NCI-H82 treated with DMSO at 0.1 percent for 48 hours (cell line): ENCODE measurements around the gene PCK1.

ENCODE experiments used
- DNase-seq: peaks from one replicate; lab custom pipeline; 2025; ENCODE audit not compliant: unreplicated experiment; lab: John Stamatoyannopoulos, UW

The PCK1 gene

DNA sequence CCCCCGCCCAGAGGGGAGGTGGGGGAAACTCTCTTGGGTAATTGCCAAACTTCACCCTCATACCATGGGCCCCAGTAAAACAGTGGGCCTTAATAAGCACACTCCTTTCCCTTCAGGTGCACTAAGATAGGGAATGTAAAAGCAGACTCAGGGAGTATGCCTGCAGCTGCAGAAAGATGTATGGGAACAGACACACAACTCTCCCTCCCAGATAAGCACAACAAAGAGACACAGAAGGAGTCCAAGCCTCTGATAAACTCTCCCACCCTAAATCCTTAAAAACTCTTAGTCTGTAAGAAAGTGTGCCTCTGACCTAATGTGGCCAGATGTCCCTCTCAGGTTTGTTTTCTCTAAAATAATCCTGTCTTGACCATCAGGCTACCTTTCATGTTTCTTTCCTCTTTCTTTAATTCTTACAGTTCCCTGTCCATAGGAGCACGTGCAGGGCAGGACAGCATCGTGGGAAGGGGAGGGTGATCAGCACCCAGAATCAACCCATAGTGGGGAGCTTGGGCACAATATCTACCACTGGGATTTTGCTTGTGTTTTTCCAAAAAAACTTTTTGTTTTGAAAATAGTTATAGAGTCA is 24.7 kb upstream of the PCK1 start:
- DNase-seq = no peak

DNA sequence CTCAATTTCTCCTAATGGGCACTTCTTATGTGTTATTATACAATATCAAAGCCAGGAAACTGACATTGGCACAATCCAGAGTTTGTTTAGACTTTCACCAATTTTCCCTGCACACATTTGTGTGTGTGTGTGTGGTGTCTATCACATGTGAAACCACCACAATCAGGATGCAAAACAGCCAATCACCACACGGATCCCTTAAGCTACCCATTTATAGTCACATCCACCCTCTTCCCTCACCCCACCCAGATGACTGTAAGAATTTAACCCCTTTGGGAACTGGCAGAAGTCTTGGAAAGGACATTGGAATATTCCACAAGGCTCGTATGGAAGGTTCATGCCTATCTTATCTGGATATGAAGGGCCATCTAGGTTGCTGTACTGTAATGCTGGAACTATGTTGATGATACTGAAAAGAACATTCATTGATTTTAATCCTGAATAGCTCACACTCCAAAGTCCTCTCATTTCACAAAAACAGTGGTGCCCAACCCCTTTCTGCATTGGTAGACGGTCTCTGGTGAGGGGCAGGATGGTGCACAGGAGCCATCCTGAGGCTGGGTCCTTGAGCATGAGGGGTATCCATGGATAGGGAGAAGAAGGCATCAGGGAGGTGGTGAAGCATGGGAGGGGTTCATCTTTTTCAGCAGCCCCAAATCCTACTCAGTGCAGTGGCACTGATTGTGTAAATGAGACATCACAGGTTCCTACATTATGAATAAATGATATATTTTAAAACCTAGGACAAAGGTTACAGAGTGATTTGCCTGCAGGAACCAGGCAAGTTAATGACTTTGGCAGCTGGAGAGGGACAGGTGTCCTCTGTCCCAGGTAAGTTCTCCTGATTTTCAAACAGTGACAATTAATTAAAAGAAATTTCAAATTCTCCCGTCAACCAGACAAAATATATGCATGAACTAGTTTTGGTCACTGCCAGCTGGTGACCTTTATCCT is 23.9 kb upstream of the PCK1 start:
- no peak for DNase-seq

GRCh38 chr20:57537822-57538221 is 23.1 kb upstream of the PCK1 start:
- no peak for DNase-seq

- DNase-seq = no peak
Measured at GRCh38 chr20:57539889-57540288, 21.0 kb upstream of the PCK1 start.

- DNase-seq = peak; percentile 36
Measured at GRCh38 chr20:57540890-57541580, 19.9 kb upstream of the PCK1 start.

DNA sequence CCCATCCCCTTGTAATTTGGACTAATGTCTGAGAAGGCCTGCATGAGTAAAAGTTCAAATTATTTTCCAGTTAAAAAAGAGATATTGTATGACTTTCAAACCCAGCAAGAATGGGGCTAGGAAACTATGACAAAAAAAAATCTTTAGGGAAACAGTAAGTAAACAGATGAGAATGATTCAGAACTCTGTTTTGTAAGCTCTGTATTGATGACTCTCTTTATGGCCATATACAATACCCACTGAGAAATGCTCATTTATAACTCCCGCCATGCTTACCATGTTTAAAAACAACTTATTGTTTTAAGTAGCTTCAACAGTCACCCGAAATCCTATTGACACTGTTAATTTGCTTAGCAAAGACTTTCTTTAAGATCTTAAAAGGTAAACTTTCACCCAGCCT is 17.2 kb upstream of the PCK1 start:
- DNase-seq = peak; percentile 40

DNA sequence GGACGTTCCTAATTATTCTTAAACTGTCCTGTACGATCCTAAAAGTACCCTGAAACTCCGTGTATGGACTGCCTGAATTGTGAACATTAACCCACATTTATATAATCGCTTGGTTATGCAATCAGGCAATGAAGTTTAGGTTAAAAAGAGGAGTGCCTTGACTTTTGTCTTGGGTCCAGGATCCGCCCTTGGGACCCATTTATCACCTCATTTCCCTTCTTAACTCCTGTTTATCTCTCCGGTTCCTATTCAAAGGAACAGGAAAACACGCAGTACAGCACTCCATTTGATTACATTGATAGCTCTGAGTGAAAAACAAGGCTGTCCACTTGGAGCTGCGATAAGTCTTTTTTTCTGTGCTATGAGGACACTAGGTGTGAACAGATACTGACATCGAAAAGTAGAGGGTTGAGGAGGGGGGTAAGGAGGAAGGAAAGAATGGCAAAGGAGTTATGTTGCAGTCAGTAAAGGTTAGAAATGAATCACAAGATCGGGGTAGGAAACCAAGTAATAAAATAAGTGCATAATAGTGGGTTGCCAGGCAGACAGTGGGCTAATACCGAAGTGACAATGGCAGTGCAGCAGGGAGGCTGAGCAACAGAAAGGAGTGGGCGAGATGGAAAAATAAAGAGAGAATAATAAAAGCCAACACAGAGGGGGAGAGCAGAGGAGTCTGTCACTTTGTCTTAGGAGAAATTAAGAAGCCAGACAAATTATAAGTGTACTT is 15.9 kb upstream of the PCK1 start:
- DNase-seq = no peak

- no peak for DNase-seq
Measured at GRCh38 chr20:57545927-57546662, 14.8 kb upstream of the PCK1 start.

GRCh38 chr20:57546956-57547649 is 13.8 kb upstream of the PCK1 start:
- DNase-seq = no peak

DNA sequence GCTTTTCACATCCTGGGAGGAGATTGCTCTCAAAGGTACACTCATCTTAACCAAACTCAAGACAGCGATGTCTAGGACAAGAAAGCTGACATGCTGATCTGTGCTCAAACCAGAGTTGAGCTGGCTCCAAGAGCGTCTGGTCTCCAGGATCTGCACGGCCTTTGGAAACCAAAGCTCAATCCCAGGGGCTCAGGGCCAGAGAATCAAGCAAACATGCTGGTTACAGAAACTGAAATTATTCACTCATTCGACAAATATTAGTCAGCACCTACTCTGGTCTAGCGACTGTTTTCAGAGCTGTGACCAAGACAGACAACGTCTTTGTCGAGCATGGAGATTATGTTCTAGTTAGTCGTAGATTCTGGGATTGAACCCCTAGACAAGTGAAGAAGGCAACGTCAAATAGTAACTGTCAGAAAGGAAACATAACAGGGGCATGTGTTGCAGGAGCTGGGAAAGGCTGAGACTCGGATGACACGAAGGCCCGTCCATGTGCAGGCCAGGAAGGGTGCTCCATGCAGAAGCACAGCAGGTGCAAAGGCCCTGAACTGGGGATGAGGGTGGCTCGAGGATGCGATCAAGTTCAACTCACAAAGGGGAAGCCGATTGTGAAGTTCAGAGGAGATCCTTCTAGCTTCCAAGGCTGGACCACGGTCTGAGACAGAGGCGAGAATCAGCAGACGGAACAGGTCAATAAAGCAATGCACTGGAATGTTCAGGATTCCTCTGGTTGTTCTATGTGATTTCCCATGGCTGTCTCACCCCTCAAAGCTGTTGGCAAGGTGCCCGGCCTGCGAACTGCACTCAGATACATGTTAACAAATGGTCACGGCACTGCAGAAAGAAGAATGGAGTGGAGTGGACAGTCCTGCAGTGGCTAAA is 12.5 kb upstream of the PCK1 start:
- DNase-seq = no peak

GRCh38 chr20:57552471-57552870 is 8.4 kb upstream of the PCK1 start:
- no peak for DNase-seq

GRCh38 chr20:57553376-57554018 is 7.4 kb upstream of the PCK1 start:
- no peak for DNase-seq

- no peak for DNase-seq
Measured at GRCh38 chr20:57555457-57556184, 5.3 kb upstream of the PCK1 start.

- DNase-seq = no peak
Measured at GRCh38 chr20:57556980-57557274, 4.0 kb upstream of the PCK1 start.

DNA sequence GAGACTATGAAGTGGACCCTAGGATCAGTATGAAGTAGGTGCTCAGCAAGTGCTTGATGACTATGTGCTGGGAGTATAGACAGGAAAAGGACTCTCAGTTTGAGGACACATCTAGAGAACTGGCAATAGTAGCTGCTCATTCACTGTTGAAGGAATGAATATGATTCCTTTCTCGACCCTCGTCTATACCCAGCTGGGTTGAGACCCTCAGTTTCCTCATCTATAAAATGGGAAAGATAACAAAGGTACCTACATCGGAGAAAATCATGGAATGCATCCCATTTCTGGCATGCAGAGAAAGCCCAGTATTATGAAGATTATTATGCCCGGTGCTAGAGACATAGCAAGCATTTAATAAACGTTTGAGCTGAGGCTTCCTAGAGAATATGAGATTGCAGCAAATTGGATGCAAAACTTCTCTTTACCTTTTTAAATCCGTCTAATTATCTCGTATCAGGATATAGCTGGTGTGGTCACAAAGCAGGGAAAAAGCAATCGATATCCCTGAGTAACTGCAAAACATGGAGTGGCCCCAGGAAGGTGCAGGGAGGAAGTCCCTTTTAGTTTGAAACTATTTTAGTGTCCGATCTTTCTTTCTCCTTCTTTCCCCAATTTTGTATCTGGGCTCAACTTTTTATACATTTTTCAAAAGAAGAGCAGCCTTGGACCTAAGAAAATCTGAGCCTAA is 2.8 kb upstream of the PCK1 start:
- DNase-seq = no peak

GRCh38 chr20:57558614-57559288 is 2.2 kb upstream of the PCK1 start:
- DNase-seq = no peak

- no peak for DNase-seq
Measured at GRCh38 chr20:57559289-57559634, 1.6 kb upstream of the PCK1 start.
